Mammary epithelial cell (primary cell): ENCODE data around the gene UCN2.
"Not testable (repeated sequence)": the region's sequence is repeated elsewhere in the genome, so short reads cannot be mapped to it uniquely, and the experiment has no call there.

Source experiments
- EZH2 ChIP-seq: IDR thresholded peaks from 2 replicates; pipeline ENCODE4 v1.6.1; 2012; ENCODE audit warnings: low read length, inconsistent platforms, borderline replicate concordance
- TF ChIP-seq, protein P1 (sequence below), 2 donors: IDR thresholded peaks in 1 of 2; conservative IDR thresholded peaks in 1 of 2; 2 replicates each; pipeline ENCODE4 v1.5.1; 2011 to 2012; ENCODE audit warnings: inconsistent platforms in 2 of 2, low read length in 2 of 2, mild to moderate bottlenecking in 2 of 2, control low read depth in 1 of 2, low read depth in 1 of 2; ENCODE audit not compliant: insufficient read depth in 1 of 2; ENCODE audit errors: extremely low read depth in 1 of 2

DNA sequence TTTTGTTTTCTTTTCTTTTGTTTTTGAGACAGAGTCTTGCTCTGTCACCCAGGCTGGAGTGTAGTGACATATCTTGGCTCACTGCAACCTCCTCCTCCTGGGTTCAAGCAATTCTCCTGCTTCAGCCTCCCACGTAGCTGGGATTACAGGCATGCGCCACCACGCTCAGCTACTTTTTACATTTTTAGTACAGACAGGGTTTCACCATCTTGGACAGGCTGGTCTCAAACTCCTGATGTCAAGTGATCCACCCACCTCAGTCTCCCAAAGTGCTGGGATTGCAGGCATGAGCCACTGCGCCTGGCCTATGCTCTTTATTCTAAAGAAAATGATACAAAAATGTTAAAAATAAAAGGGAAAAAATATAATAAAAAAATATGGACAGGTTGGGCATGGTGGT is 32.9 kb downstream of the UCN2 start:
- not testable (repeated sequence) for TF ChIP-seq EZH2
- TF ChIP-seq, protein P1, sequence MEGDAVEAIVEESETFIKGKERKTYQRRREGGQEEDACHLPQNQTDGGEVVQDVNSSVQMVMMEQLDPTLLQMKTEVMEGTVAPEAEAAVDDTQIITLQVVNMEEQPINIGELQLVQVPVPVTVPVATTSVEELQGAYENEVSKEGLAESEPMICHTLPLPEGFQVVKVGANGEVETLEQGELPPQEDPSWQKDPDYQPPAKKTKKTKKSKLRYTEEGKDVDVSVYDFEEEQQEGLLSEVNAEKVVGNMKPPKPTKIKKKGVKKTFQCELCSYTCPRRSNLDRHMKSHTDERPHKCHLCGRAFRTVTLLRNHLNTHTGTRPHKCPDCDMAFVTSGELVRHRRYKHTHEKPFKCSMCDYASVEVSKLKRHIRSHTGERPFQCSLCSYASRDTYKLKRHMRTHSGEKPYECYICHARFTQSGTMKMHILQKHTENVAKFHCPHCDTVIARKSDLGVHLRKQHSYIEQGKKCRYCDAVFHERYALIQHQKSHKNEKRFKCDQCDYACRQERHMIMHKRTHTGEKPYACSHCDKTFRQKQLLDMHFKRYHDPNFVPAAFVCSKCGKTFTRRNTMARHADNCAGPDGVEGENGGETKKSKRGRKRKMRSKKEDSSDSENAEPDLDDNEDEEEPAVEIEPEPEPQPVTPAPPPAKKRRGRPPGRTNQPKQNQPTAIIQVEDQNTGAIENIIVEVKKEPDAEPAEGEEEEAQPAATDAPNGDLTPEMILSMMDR (conservative IDR thresholded peaks at IDR 0.05 in 1 of 2, IDR thresholded peaks at IDR 0.05 in 1 of 2; ENCODE audit: extremely low read depth in 1 of 2, insufficient read depth in 1 of 2, low read depth in 1 of 2, low read length in 2 of 2), result not testable (repeated sequence)
